Stimulated activated CD4-positive, alpha-beta T cell treated with anti-CD3 and anti-CD28 coated beads, Interleukin-12 subunit alpha, Interleukin-12 subunit beta, amount 100 ng/mL, for 24 hours (primary cell): ENCODE measurements around the gene MOCS1.

Experiments
- DNase-seq, 2 experiments: peaks; one replicate each; pipeline ENCODE4 v3.0.0-alpha.2; 2020; ENCODE audit warnings: low read depth in 2 of 2

Gene MOCS1

GRCh38 chr6:39948199-39948791 lies 14.0 kb upstream of the MOCS1 start:
- no peak for DNase-seq

GRCh38 chr6:39947611-39948068 lies 13.4 kb upstream of the MOCS1 start:
- DNase-seq, result no peak

GRCh38 chr6:39945626-39946025 lies 11.4 kb upstream of the MOCS1 start:
- DNase-seq, result no peak

- DNase-seq, result no peak
Measured at GRCh38 chr6:39942903-39943580, 8.8 kb upstream of the MOCS1 start.

- DNase-seq, result no peak
Measured at GRCh38 chr6:39941820-39942219, 7.6 kb upstream of the MOCS1 start.

GRCh38 chr6:39941138-39941537 lies 6.9 kb upstream of the MOCS1 start:
- DNase-seq, result no peak

GRCh38 chr6:39938773-39939654 lies 4.8 kb upstream of the MOCS1 start:
- DNase-seq, result no peak

- no peak for DNase-seq
Measured at GRCh38 chr6:39937686-39938333, 3.5 kb upstream of the MOCS1 start.

- DNase-seq, result no peak
Measured at GRCh38 chr6:39936857-39937256, 2.6 kb upstream of the MOCS1 start.

GRCh38 chr6:39935241-39935640 lies 979 bp upstream of the MOCS1 start:
- DNase-seq, result no peak

GRCh38 chr6:39933669-39934130 lies 562 bp downstream of the MOCS1 start:
- no peak for DNase-seq

GRCh38 chr6:39932386-39932910 lies 1.8 kb downstream of the MOCS1 start:
- DNase-seq, result no peak

GRCh38 chr6:39931607-39932006 lies 2.7 kb downstream of the MOCS1 start:
- DNase-seq, result no peak

- no peak for DNase-seq
Measured at GRCh38 chr6:39930540-39930939, 3.7 kb downstream of the MOCS1 start.

- DNase-seq, result no peak
Measured at GRCh38 chr6:39929733-39930461, 4.4 kb downstream of the MOCS1 start.

GRCh38 chr6:39929039-39929732 lies 5.1 kb downstream of the MOCS1 start:
- no peak for DNase-seq

- DNase-seq, result no peak
Measured at GRCh38 chr6:39927159-39927558, 7.1 kb downstream of the MOCS1 start.

GRCh38 chr6:39926668-39927067 lies 7.6 kb downstream of the MOCS1 start:
- DNase-seq, result no peak

- no peak for DNase-seq
Measured at GRCh38 chr6:39925931-39926290, 8.4 kb downstream of the MOCS1 start.

- no peak for DNase-seq
Measured at GRCh38 chr6:39925191-39925930, 8.9 kb downstream of the MOCS1 start.
